ENCODE measurements around the gene ADRM1.

GRCh38 chr20:62357681-62358080 lies 54.9 kb downstream of the ADRM1 start:
- no peak for TF ChIP-seq CTCF (IDR thresholded peaks at IDR 0.05)
- TF ChIP-seq POLR2A (IDR thresholded peaks at IDR 0.05), result no peak
